ENCODE measurements around the gene PDXK.

PDXK gene

DNA sequence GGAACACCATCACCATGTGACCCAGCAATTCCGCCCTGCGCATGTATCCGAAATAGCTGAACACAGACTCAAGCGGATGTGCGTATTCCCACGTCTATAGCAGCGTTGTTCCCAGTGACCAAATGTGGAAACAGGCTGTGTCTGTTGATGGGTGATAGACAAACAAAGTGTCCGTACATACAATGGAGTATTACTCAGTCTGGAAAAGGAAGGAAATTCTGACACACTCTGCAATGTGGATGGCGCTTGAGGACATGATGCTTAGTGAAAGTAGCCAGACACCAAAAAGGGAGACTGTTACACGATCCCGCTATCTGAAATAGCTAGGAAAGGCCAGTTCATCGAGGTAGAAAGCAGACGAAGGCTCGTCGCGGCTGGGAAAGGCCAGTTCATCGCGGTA lies 25.8 kb downstream of the PDXK start:
- no peak for DNase-seq

DNA sequence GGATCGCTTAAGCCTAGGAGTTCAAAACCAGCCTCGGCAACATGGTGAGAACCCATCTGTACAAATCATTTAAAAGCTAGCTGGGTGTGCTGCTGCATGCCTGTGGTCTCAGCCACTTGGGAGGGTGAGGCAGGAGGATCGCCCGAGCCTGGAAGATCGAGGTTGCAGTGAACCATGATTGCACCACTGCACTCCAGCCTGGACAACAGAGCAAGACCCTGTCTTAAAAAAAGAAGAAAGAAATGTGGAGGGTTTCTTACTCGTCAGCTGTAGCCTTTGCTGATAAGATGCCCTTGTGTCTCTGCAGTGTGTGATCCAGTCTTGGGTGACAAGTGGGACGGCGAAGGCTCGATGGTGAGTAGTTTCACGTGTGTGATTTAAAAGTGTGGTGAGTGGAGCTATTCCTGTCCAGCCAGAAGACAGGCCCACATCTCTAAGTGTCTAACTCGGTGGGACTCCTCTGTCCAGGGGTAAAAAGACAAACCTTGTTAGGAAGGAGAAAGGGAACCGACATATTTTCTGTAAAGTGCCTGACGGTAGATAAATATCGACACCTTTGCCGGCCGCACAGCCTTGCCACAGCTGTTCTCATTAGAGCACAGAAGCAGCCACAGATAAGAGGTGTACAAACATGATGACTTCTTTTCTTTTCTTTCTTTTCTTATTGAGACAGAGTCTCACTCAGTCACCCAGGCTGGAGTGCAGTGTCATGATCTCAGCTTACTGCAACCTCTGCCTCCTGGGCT lies 27.0 kb downstream of the PDXK start:
- no peak for DNase-seq

GRCh38 chr21:43748622-43749021 lies 29.7 kb downstream of the PDXK start:
- no peak for DNase-seq

- DNase-seq: no peak
Measured at GRCh38 chr21:43749651-43750262, 30.8 kb downstream of the PDXK start.

DNA sequence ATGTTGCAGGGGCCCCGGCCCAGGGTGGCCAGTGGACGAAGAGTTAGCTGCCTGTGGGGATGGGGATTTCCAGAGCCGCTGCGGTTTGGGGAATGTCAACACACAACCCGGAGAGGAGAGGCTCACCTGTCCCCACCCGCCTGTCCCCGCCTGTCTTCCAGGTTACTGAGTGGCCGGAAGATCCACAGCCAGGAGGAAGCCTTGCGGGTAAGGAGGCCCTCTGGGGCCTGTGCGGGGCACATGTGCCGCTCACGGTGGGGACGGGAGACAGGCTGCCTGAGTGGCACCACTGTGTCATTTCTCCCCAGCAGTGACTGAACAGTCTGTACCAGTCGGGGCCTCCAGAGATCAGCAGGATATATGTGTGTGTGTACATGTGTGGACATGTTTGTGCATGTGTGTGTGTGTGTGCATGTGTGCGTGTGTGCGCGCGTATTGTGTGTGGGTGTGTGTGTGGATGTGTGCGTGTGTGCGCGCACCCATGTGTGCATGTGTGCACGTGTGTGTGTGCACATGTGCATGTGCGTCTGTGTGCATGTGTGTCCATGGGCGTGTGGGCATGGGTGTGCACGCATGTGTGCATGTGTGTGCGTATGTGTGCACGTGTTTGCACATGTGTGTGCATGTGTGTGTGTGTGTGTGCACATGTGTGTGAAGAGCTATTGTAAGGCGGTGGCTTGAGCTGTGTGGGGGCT lies 31.6 kb downstream of the PDXK start:
- no peak for DNase-seq

- DNase-seq: no peak
Measured at GRCh38 chr21:43751955-43752591, 33.1 kb downstream of the PDXK start.

GRCh38 chr21:43752758-43753438 lies 34.0 kb downstream of the PDXK start:
- DNase-seq: no peak

- DNase-seq: no peak
Measured at GRCh38 chr21:43753439-43753799, 34.5 kb downstream of the PDXK start.

DNA sequence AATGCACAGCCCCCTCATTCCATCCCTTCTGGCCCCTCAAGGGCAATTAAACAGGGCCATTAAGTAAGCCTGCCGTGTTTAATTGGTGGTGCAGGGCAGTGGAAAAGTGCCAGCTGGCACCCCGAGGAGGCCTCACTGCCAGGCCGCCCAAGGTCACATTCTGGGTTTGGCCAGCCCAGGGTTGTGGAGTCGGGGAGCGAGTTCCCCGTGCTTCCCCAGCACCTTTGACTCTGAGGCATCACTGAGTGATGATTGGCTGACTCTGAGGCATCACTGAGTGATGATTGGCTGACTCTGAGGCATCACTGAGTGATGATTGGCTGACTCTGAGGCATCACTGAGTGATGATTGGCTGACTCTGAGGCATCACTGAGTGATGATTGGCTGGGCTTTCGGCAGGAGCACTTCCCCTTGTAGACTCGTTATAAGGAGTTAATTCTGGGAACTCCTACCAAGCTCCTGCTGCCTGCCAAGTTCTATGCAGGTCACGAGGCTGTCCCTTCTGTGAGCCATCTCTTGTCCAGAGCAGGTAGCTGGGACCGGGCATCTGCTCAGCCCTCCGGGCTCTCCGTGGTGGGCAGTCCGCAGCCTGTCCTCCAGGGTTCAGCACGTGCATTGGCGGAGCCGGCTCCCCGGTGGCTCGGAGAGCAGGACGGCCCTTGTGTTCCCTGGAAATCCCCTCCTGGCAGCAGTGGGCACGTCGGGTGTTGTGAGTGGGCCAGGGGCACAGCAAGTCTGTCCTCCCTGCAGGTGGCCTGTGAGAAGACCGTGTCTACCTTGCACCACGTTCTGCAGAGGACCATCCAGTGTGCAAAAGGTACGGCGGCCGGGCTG lies 36.2 kb downstream of the PDXK start:
- DNase-seq: no peak

DNA sequence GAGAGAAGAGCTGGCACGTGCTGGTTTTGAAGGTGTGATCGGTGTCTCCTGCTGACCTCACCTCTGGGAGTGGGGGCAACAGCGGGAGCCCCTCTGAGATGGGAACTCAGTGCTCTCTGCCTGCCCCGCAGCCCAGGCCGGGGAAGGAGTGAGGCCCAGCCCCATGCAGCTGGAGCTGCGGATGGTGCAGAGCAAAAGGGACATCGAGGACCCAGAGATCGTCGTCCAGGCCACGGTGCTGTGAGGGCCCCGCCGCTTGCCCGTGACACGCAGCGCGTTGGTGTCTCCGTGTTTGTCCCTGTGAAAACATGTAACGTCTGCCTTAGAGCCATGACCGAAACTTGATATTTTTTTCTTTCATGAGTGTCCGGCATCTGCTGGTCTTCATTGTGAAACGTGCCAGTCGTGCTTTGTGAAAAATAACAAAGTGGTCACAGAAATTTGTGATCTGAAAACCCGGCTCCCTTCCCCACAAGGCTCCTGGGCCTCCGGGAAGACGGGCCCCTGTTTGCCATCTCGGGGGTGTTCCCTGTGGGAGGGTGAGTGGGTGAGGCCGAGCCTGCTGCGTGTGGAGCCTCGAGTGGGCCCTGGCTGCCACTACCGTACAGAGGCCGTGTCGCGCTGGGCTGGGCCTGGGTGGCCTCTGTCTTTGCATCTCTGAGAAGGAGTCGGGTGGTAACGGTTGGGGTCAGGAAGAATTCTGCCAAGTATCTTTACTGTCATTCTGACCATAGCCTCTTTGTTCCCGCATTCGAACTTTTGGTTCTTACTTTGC lies 37.1 kb downstream of the PDXK start:
- no peak for DNase-seq

DNA sequence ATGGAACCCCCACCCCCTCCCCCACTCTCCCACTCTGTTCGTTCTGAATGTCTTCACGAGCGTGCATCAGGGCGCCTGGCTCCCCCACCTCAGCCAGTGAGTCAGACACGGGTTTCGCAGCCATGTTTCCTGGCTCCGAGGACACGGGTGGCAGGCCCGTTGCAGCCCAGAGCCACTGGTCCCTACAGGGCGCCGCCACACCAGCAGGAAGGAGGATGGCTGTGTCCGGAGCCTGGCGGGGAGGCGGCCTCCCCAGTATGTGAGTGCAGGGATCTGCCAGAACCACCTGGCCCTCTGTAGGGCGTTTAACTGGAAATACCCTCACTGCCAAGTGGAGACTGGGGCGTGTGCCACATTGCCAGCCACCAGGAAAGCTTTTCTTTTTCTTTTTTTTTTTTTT lies 38.7 kb downstream of the PDXK start:
- no peak for DNase-seq

DNA sequence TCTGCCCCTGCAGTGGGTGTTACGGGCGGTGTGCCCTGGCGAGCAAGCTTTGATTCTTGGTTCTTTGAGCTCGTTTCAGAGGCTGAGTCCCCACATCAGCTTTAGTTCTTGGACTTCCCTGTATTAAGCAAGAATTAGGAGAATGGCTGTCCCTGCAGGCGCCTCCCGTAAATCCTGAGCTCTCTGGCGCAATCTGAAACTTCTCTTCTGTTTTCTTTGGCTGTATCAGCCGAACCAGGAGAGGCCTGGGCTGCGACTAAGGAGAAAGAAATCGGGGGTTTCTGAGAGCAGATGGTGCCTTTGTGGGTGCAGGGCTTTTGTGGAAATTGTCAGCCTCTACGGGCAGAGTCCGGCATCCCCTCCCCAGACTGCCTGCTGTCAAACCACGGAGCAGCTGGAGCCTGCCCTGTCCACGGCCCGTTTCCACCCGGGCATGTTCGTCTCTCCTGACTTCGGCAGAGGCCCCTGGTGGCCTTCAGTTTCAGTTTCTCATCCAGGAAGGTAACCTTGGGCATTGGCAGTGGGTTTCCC lies 39.2 kb downstream of the PDXK start:
- no peak for DNase-seq

GRCh38 chr21:43758811-43759210 lies 39.9 kb downstream of the PDXK start:
- DNase-seq: no peak

GRCh38 chr21:43759651-43760050 lies 40.7 kb downstream of the PDXK start:
- DNase-seq: no peak

DNA sequence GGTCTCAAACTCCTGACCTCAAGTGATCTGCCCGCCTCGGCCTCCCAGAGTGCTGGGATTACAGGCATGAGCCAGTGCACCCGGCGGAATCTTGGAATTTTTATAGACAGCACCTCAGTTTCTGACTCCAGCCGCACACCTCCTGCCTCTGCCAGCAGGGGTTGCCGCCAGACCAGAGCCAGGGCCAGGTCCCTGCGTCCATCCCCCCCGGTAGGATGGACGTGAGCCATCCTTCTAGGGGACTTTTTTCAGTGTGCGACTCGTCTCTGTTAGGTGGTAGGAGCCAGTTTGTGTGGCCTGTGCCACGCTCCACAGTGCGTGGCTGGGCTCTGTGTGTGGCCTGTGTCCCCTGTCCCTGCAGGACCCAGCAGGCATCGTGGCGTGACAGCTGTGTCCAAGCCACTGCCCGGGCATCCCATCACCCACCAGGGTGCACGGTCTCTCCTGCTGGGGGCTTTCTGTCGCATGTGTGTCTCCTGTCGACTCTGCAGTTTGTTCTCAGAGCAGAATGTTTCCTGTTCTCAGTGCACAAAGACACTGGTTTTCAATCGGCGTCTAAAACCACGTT lies 41.5 kb downstream of the PDXK start:
- no peak for DNase-seq

DNA sequence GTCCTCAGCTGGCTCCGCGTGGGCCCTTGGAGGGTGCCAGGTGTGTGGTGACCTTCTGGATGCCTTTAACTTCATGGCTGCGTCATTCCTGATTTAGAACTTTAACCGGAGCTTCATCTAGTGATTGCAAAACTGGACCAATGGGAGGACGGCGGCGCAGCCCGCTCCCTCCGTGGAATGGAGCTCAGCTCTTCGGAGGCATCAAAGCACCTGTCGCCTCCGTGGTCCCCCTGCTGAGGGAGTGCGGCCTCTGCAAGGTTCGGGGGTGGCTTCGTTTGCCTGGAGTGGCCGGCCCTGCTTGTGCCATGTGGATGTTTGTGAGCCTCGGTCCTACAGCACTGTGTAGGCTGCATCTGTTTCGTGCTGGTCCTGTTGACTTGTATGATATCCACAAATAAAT lies 43.0 kb downstream of the PDXK start:
- DNase-seq: no peak

DNA sequence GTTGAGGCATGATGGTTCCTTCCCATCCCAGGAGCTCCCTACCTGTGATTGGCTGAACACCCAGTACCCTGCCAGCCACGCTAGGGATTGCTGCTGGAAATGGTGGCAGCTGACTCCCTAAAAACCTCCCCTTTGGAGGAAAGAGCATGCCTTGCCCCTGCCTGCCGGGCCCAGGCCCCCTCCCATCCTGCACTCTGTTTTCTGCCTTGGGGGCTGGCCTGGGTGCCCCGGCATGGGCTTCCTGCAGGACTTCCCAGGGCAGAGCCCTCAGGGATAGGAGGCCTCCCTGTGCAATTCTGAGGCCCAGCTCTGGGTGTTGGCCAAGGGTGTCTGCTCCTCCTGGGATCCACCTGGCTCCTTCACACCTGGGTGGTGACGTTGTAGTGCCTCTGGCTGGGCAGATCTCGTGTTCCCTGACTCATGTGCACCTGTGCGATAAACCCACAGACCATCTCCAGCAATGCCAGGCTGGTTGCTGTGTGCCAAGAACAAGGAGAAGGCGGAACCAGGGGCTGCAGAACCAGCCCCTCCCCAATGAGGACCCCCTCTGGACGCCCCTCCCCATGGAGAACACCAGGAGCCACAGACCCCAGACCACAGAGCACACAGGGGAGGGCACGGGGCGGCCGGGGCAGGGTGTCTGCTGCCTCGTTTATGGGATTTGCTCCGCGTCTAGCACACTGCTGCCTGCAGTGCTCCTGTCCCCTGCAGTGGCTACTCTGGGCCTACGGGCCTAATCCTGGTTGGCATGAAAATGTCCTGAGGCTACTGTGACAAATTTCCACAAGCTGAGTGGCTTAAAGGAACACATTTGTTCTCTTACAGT lies 43.6 kb downstream of the PDXK start:
- no peak for DNase-seq

GRCh38 chr21:43763901-43764523 lies 45.1 kb downstream of the PDXK start:
- DNase-seq: no peak

Data from CD4-positive, alpha-beta T cell treated with Interleukin-21 for 1 hour (primary cell).